Dedifferentiated amniotic fluid mesenchymal stem cell (primary cell): Measurements from ENCODE around the gene IGDCC3.
"Not testable (repeated sequence)": the region's sequence is repeated elsewhere in the genome, so short reads cannot be mapped to it uniquely, and the experiment has no call there.

Experiments
- DNase-seq: peaks from one replicate; pipeline ENCODE4 v3.0.0-alpha.2; 2016; ENCODE audit errors: extremely low spot score

Gene IGDCC3

DNA sequence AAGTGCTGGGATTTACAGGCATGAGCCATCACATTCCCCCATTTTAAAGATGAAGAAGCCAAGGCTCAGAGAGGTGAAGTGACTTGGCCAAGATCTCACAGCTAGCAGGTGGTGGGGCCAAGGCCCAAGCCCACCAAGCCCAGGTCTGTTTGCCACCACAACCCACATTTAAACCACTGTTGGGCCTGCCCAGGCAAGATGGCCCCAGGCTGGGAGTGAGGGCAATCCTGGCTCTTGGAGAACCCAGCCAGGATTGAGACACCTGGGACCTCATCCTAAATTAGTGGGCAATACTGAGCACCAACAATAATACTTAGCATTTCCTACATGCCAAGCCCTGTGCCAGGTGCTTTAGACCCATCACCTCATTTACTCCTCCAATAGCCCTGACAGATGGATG lies 6.9 kb downstream of the IGDCC3 start:
- no peak for DNase-seq

DNA sequence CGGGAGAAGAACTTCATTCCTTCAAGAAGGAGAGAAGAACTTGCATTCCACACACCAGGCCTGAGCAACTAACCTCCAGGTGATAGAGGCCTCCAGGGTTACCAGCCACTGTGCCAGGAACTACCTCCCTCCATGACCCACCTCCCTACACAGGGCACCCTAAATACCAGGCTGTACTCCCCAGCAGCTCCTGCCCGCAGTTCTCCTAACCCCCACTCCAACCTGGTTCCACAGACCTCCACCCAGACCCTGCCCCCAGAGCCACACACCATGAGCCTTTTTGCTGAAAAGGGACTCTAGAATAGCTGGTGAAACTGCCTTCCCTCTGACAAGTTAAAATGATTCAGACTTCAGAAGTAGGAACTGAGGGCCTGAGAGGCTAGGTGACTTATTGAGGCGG lies 8.2 kb downstream of the IGDCC3 start:
- DNase-seq: no peak

GRCh38 chr15:65369212-65369547 lies 8.6 kb downstream of the IGDCC3 start:
- DNase-seq: no peak

GRCh38 chr15:65368302-65369211 lies 9.2 kb downstream of the IGDCC3 start:
- DNase-seq: no peak

- DNase-seq: no peak
These were observed 11.5 kb downstream of the IGDCC3 start for GRCh38 chr15:65366122-65366892.

DNA sequence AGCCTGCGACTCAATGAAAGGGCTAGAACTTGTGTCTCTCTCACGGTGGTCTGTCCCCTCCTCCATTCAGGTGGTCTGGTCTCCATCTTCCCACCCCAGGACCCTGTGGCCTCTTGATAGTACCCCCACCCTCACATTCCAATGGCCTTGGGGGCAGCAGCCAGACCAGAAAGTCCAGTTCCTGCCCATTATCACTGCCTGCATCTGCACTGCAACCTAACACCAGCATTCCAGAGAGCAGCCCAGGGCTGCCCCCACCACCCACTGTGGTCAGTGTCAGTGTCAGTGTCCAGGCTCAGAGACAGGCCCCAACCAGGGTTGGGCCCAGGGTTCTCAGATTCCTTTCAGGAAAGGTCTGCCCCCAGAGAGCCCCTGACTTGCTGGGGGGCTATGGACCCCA lies 12.6 kb downstream of the IGDCC3 start:
- DNase-seq: no peak

GRCh38 chr15:65363766-65364165 lies 14.0 kb downstream of the IGDCC3 start:
- no peak for DNase-seq

DNA sequence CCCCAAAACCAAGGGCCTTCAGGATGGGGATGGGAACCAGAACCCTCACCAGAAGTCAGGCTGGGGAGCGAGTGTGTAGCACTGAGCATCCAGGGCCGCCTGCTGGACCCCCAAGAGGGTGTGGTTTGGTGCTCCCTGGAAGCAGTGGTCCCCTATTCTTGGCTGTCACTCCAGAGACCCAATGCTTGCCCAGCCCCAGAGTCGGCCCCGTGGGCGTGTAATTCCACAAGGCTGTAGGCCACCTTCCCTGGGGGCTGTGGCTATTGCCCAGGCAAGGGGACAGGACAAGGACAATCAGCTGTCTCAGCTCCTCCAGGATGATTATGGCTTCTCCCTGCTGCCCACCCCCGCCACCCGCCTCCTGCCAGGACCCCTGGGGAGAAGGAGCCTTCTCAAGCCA lies 14.5 kb downstream of the IGDCC3 start:
- no peak for DNase-seq

- no peak for DNase-seq
These were observed 15.3 kb downstream of the IGDCC3 start for GRCh38 chr15:65362491-65362890.

- DNase-seq: no peak
These were observed 15.9 kb downstream of the IGDCC3 start for GRCh38 chr15:65361708-65362459.

DNA sequence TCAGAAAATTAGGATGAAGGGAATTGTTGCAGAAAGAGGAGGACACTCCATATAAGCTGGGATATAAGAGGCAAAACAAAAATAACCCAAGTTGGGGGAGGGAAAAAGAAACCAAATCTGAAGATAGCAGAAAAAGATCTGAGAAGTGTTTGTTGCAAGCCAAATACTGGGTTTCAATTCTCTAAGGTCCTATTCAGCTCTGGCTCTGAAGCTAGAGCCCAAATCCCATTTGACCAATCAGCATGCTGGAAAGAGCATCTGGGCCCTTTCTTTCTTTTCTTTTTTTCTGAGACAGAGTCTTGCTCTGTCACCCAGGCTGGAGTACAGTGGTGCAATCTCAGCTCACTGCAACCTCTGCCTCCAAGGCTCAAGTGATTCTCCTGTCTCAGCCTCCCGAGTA lies 17.3 kb downstream of the IGDCC3 start:
- DNase-seq: no peak

DNA sequence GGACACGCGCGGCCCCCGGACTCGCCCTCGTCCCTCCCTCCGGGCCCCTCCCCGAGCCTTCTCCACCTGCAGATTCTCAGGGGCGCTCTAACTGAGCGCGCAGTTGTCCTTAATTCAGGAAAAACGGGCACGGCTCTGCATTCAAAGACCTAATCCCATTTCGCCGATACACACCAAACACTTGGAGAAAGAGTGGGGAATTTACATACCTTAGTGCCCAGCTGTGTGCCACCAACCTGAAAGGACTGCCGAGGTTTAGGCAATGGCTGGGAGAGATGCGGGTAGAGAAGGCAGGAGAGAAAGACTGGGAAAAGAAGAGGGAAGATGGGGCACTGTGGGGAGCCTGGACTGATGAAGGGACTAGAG lies 21.8 kb downstream of the IGDCC3 start:
- no peak for DNase-seq

DNA sequence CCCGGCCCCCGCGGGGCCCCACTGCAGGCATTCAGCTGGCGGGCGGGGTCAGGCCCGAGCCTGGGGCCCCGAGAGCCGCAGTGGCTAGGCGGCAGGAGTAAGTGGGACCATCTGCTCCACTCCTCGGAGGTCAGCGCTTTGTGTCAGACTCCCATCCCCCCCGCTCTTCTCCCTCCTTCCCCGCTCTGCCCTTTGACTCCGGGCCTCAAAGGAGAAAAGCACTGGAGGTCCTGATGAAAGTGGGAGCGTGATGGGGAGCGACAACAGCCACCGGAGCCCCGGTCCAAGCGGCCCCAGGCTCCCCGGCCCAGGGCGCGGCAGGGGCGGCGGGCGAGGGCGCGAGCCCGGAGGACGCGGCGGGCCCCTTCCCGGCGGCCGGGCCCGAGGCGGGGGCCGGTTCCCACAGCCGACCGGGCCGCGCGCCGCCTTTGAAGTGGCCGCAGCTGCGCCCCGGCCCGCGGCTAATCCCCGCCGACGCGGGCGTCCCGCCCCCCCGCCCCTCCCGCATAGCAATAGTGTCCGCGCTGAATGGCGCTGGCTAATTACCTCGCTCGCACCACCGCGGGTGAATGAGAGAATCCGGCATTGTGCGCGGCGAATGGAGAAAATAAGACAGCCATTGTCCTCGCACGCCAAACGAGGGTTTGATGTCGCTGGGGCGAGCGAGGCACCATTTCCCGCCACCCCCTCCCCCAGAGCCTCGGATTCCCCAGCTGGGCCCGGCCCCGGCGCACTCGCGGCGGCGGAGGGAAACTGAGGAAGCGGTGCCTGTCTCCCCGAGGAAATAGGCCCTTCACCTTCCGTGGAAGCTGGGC lies 22.4 kb downstream of the IGDCC3 start:
- no peak for DNase-seq

- no peak for DNase-seq
These were observed 23.0 kb downstream of the IGDCC3 start for GRCh38 chr15:65354835-65355172.

DNA sequence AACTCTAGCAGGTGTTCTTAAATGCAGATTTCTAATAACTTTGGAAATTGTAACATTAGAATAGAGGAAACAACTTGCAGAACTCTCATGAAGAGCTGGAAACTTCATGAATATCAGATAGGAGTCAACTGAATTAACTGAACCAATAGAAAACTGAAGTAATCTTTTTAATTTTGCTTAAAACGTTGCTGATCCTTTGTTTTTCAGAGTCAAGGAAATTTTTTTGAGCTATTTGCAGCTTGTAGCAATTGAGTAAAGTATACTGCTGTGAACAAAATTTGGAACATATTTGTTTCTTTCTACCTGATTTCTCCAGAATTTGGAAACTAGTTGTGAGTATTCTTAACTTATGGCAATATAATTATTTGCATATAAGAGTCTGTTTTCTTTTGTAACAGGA lies 25.8 kb downstream of the IGDCC3 start:
- not testable (repeated sequence) for DNase-seq

DNA sequence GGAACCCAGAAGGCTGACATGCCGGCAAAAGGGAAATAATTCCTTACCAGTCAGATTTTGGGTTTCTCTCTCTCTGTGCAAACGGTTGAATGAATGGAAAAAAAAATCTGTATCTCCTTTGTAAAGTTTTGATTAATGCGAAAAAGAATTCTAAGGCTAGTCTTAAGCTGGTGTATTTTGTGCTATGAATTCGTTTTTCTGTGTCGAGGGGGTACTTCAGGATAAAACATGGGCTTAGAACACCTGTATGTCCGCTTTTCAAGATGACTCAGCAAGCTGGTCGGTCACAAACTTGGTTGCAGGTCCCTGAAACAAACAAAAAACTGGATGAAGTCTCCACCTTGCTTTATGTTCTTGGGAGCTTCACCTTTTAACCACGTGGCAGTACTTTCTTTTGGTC lies 28.5 kb downstream of the IGDCC3 start:
- no peak for DNase-seq

- not testable (repeated sequence) for DNase-seq
These were observed 30.0 kb downstream of the IGDCC3 start for GRCh38 chr15:65347756-65348155.

- DNase-seq: no peak
These were observed 30.8 kb downstream of the IGDCC3 start for GRCh38 chr15:65346856-65347598.

GRCh38 chr15:65344914-65345275 lies 32.9 kb downstream of the IGDCC3 start:
- no peak for DNase-seq

DNA sequence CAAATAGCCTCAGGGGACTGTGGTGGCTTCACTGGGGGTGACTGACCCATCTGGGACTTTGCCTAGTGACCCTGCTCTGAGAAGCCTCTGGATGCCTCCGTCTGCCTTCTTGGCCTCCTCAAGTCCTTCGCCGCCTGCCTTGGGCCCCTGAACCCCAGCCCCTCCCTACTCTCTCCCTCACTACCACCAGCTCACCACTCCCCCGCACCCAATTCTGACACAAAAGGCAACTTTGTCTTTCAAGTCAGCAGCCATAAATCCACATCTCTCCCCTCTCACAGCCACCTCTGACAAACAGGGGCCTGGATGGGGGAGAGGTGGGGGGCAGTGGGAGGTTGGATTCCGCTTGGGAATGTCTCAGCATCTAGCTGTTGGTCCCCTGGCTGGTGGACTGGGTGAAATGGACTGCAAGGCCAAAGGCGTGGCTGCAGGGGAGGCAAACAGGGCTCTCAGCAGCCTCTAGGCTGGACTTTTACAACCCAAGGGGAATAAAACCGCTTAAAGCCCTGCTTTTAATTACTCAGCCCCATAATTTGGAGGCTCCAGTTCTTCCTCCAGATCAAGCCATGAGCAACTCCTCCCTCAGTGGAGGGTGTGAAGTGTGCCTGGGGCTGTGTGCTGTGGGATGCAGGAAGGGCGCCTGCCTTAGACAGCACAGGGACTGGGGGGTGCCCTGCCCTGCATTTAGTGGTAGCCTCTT lies 33.4 kb downstream of the IGDCC3 start:
- DNase-seq: no peak
